Neuronal stem cell (in vitro differentiated cells): ENCODE data around the gene LAMC3.

Experiments used
- DNase-seq: peaks from one replicate; pipeline ENCODE4 v3.0.0-alpha.2; 2013; ENCODE audit warnings: low spot score
- H2AFZ ChIP-seq: one replicate; pipeline ENCODE4 v1.6.1; 2013; ENCODE audit warnings: mild to moderate bottlenecking, low read length, inconsistent platforms
- H2AK5ac ChIP-seq: 2 replicates; pipeline ENCODE4 v1.6.1; 2013; ENCODE audit warnings: low read depth, mild to moderate bottlenecking, inconsistent platforms, low read length, moderate library complexity, mixed read lengths
- H2BK120ac ChIP-seq: 2 replicates; pipeline ENCODE4 v1.6.1; 2013; ENCODE audit warnings: low read depth, mild to moderate bottlenecking, inconsistent platforms, low read length, moderate library complexity, mixed read lengths
- H2BK12ac ChIP-seq: one replicate; pipeline ENCODE4 v1.6.1; 2013; ENCODE audit warnings: low read length, inconsistent platforms
- H2BK15ac ChIP-seq: 2 replicates; pipeline ENCODE4 v1.6.1; 2013; ENCODE audit warnings: mild to moderate bottlenecking, low read length, inconsistent platforms, mixed read lengths
- H2BK5ac ChIP-seq: one replicate; pipeline ENCODE4 v1.6.1; 2013; ENCODE audit warnings: inconsistent platforms, mild to moderate bottlenecking, low read length, moderate library complexity
- H3K14ac ChIP-seq: one replicate; pipeline ENCODE4 v1.6.1; 2013; ENCODE audit warnings: low read length, inconsistent platforms
- H3K18ac ChIP-seq: 2 replicates; pipeline ENCODE4 v1.6.1; 2013; ENCODE audit warnings: low read length, inconsistent platforms
- H3K23ac ChIP-seq: 2 replicates; pipeline ENCODE4 v1.6.1; 2013; ENCODE audit warnings: low read depth, mild to moderate bottlenecking, mixed read lengths, low read length, inconsistent platforms; ENCODE audit not compliant: poor library complexity
- H3K27ac ChIP-seq: replicated peaks from 3 replicates; pipeline ENCODE4 v1.5.1; 2013; ENCODE audit warnings: low read length, inconsistent platforms
- H3K27me3 ChIP-seq, 3 experiments: 2 replicates each; pipeline ENCODE4 v1.6.1; 2013; ENCODE audit warnings: low read length in 3 of 3, mild to moderate bottlenecking in 2 of 3, inconsistent platforms in 1 of 3, low read depth in 1 of 3, mixed read lengths in 1 of 3, moderate library complexity in 1 of 3; ENCODE audit not compliant: control insufficient read depth in 3 of 3, insufficient read depth in 3 of 3
- H3K36me3 ChIP-seq, 2 donors: replicated peaks in 1 of 2; 2 replicates each; pipeline ENCODE4 v1.6.1; 2013; ENCODE audit warnings: low read length in 2 of 2; ENCODE audit not compliant: control insufficient read depth in 2 of 2, insufficient read depth in 2 of 2
- H3K4ac ChIP-seq: 2 replicates; pipeline ENCODE4 v1.6.1; 2013; ENCODE audit warnings: inconsistent platforms, mild to moderate bottlenecking, low read length, moderate library complexity
- H3K4me1 ChIP-seq, 2 donors: 1 replicate in 1 of 2; 2 replicates in 1 of 2; pipeline ENCODE4 v1.6.1; 2013; ENCODE audit warnings: low read length in 2 of 2, low read depth in 1 of 2; ENCODE audit not compliant: control insufficient read depth in 2 of 2, insufficient read depth in 1 of 2
- H3K4me2 ChIP-seq: one replicate; pipeline ENCODE4 v1.6.1; 2013; ENCODE audit warnings: mild to moderate bottlenecking, low read length, inconsistent platforms; ENCODE audit not compliant: insufficient read depth, poor library complexity, severe bottlenecking
- H3K4me3 ChIP-seq, 2 donors: 2 replicates each; pipeline ENCODE4 v1.5.1; 2013; ENCODE audit warnings: low read length in 2 of 2, mild to moderate bottlenecking in 2 of 2, inconsistent platforms in 1 of 2, moderate library complexity in 1 of 2
- H3K79me1 ChIP-seq: one replicate; pipeline ENCODE4 v1.6.1; 2013; ENCODE audit warnings: low read depth, mild to moderate bottlenecking, inconsistent platforms, low read length, moderate library complexity
- H3K9ac ChIP-seq: one replicate; pipeline ENCODE4 v1.6.1; 2013; ENCODE audit warnings: mild to moderate bottlenecking, low read depth, low read length, inconsistent platforms; ENCODE audit not compliant: poor library complexity
- H3K9me3 ChIP-seq, 2 donors: replicated peaks in 1 of 2; 2 replicates each; pipeline versions ENCODE3 to v1.6.1; 2013; ENCODE audit warnings: low read length in 2 of 2, mild to moderate bottlenecking in 2 of 2, inconsistent platforms in 1 of 2, low read depth in 1 of 2, mixed read lengths in 1 of 2, moderate library complexity in 1 of 2; ENCODE audit not compliant: control insufficient read depth in 2 of 2, insufficient read depth in 1 of 2
- H4K8ac ChIP-seq: one replicate; pipeline ENCODE4 v1.6.1; 2013; ENCODE audit warnings: low read depth, mild to moderate bottlenecking, inconsistent platforms, low read length, moderate library complexity
- H4K91ac ChIP-seq: one replicate; pipeline ENCODE4 v1.6.1; 2013; ENCODE audit warnings: low read length, low read depth, mild to moderate bottlenecking, inconsistent platforms; ENCODE audit not compliant: poor library complexity
- WGBS, 2 donors: extraction: QIAGEN DNeasy Blood & Tissue Kit; methylation state at CpG; one replicate each; pipeline ENCODE4 v1.1.7; 2013; ENCODE audit warnings: missing lambda C conversion rate in 2 of 2, mixed read lengths in 1 of 2; ENCODE audit not compliant: insufficient read length in 2 of 2, insufficient replicate concordance in 1 of 2; ENCODE audit errors: extremely low coverage in 2 of 2; 5-methylcytosine and 5-hydroxymethylcytosine counted together

LAMC3 gene

DNA sequence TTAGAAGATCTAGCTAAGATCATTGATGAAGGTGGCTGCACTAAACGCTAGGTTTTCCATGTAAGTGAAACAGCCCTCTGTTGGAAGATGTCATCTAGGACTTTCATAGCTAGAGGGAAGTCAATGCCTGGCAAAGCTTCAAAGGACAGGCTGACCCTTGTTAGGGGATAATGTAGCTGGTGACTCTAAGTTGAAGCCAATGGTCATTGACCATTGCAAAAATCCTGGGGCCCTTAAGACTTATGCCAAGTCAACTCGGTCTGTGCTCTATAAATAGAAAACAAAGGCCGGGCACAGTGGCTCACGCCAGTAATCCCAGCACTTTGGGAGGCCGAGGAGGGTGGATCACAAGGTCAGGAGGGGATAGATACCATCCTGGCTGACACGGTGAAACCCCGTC is 43.3 kb upstream of the LAMC3 start:
- no peak overlapping the region for H3K4ac ChIP-seq
- H3K14ac ChIP-seq, result no peak overlapping the region
- no peak overlapping the region for H2AK5ac ChIP-seq
- peaks cover 0 to under 1% of the 10 kb centered on the region in 2 donors for H3K4me1 ChIP-seq
- no peak overlapping the region for H3K18ac ChIP-seq
- no peaks in the 10 kb centered on the region for H3K36me3 ChIP-seq
- no peak overlapping the region for H2BK5ac ChIP-seq
- H3K4me2 ChIP-seq, result no peak overlapping the region
- H2BK15ac ChIP-seq, result no peak overlapping the region
- H3K27ac ChIP-seq, result no peak overlapping the region
- H3K9me3 ChIP-seq, result peaks cover 0 to 3% of the 10 kb centered on the region in 2 donors
- no peak overlapping the region for H2BK12ac ChIP-seq
- no peak for DNase-seq
- no CpG with 5 or more reads among the region's 7 CpGs for WGBS, 2 donors
- H2BK120ac ChIP-seq, result no peak overlapping the region
- H4K91ac ChIP-seq, result no peak overlapping the region
- H2AFZ ChIP-seq, result no peak overlapping the region
- peaks cover 0 to 9% (median 0%) of the 10 kb centered on the region in 3 experiments for H3K27me3 ChIP-seq
- no peak overlapping the region for H4K8ac ChIP-seq
- H3K23ac ChIP-seq, result no peak overlapping the region
- H3K4me3 ChIP-seq, result no peak overlapping the region
- no peak overlapping the region for H3K9ac ChIP-seq
- no peaks in the 10 kb centered on the region for H3K79me1 ChIP-seq

DNA sequence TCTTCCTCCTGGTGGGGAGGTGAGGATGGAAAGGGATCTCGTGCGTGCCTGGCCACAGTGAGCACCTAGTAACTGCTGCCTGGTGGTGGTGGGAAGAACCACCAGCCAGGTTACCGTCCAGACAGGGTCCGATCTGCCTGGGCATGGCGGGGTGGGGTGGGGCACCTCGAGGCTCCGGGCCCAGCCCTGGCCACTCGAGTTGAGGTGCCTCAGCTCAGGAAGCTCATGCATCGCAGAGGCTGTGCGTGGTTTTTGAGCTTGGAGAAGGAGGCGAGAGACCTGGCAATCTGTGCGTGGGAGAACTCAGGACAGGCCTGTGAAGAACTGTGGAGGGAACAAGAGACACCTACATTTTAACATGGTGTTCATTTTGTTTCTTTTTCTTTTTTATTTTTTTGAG is 38.9 kb upstream of the LAMC3 start:
- peak overlapping the region; percentile 93 for H2BK12ac ChIP-seq
- no peak overlapping the region for H3K27ac ChIP-seq
- no peaks in the 10 kb centered on the region for H3K79me1 ChIP-seq
- H3K36me3 ChIP-seq, result no peaks in the 10 kb centered on the region
- H3K14ac ChIP-seq, result no peak overlapping the region
- H3K4ac ChIP-seq, result no peak overlapping the region
- peak overlapping the region; percentile 76 for H2AK5ac ChIP-seq
- no peak overlapping the region for H2BK15ac ChIP-seq
- no peak overlapping the region for H4K91ac ChIP-seq
- no peak overlapping the region for H3K9ac ChIP-seq
- no peak overlapping the region for H2BK5ac ChIP-seq
- peak overlapping the region; percentile 70 for H3K23ac ChIP-seq
- WGBS, 2 donors, result no CpG with 5 or more reads among the region's 12 CpGs
- DNase-seq, result no peak
- peak overlapping the region; percentile 86 for H3K18ac ChIP-seq
- no peak overlapping the region for H3K4me3 ChIP-seq
- H2AFZ ChIP-seq, result no peak overlapping the region
- no peak overlapping the region for H2BK120ac ChIP-seq
- peaks cover 7 to 9% of the 10 kb centered on the region in 2 donors for H3K4me1 ChIP-seq
- H4K8ac ChIP-seq, result no peak overlapping the region
- H3K9me3 ChIP-seq, result no peaks in the 10 kb centered on the region
- no peak overlapping the region for H3K4me2 ChIP-seq
- peaks cover 0 to 13% (median 0%) of the 10 kb centered on the region in 3 experiments for H3K27me3 ChIP-seq

- peaks cover 0 to 13% (median 0%) of the 10 kb centered on the region in 3 experiments for H3K27me3 ChIP-seq
- no peaks in the 10 kb centered on the region for H3K9me3 ChIP-seq
- H3K4me1 ChIP-seq, result peaks cover 7 to 9% of the 10 kb centered on the region in 2 donors
- H3K36me3 ChIP-seq, result no peaks in the 10 kb centered on the region
- H3K9ac ChIP-seq, result no peak overlapping the region
- H3K14ac ChIP-seq, result no peak overlapping the region
- H2BK15ac ChIP-seq, result no peak overlapping the region
- H2BK120ac ChIP-seq, result no peak overlapping the region
- no peak overlapping the region for H3K4ac ChIP-seq
- H2BK12ac ChIP-seq, result no peak overlapping the region
- no peak overlapping the region for H3K4me3 ChIP-seq
- peak overlapping the region; percentile 28 for H3K18ac ChIP-seq
- peak overlapping the region; percentile 14 for H2BK5ac ChIP-seq
- no peak overlapping the region for H2AK5ac ChIP-seq
- H3K4me2 ChIP-seq, result no peak overlapping the region
- no CpG with 5 or more reads among the region's 3 CpGs for WGBS, 2 donors
- H2AFZ ChIP-seq, result peak overlapping the region; percentile 76
- H3K23ac ChIP-seq, result peak overlapping the region; percentile 13
- no peak for DNase-seq
- H3K27ac ChIP-seq, result no peak overlapping the region
- no peaks in the 10 kb centered on the region for H3K79me1 ChIP-seq
- H4K91ac ChIP-seq, result no peak overlapping the region
- H4K8ac ChIP-seq, result no peak overlapping the region
These were observed 38.1 kb upstream of the LAMC3 start for GRCh38 chr9:130970855-130971254.

GRCh38 chr9:130971294-130971849 is 37.6 kb upstream of the LAMC3 start:
- Histone ChIP-seq H3K4me1 (peaks cover 7 to 9% of the 10 kb centered on the region in 2 donors), H2BK120ac (no peak overlapping the region), H3K9ac (no peak overlapping the region), H2BK15ac (no peak overlapping the region), H3K36me3 (no peaks in the 10 kb centered on the region), H3K4me2 (no peak overlapping the region), H3K79me1 (no peaks in the 10 kb centered on the region), H3K18ac (peak overlapping the region; percentile 79), H3K4me3 (no peak overlapping the region), H3K27me3 (peaks cover 0 to 13% (median 0%) of the 10 kb centered on the region in 3 experiments), H3K27ac (no peak overlapping the region), H2AK5ac (no peak overlapping the region), H3K14ac (peak overlapping the region; percentile 73), H3K9me3 (no peaks in the 10 kb centered on the region), H4K8ac (no peak overlapping the region), H4K91ac (no peak overlapping the region), H2BK5ac (peak overlapping the region; percentile 14), H3K4ac (no peak overlapping the region), H3K23ac (no peak overlapping the region), H2BK12ac (no peak overlapping the region), H2AFZ (peak overlapping the region; percentile 76)
- DNase-seq, result no peak
- WGBS, 2 donors, result no CpG with 5 or more reads among the region's 12 CpGs
